Lung (tissue), 12 donors: Measurements from ENCODE around the gene TFCP2L1. TPM values are rescaled to one million over a fixed set of nuclear protein-coding genes. Genes with fewer than 3 reads are reported as not detected.
A peak's percentile ranks its signal among the peaks of the same experiment; 100 is the strongest.

Experiments used
- ATAC-seq: fragments of 200-7000 bp; cut with Tn5 transposase; one replicate; pipeline ENCODE4 v1.9.1; 2020; ENCODE audit warnings: moderate number of reproducible peaks; ENCODE audit not compliant: insufficient read depth, low FRiP score
- DNase-seq, 3 donors: peaks; one replicate each; pipeline ENCODE4 v3.0.0-alpha.2; 2013 to 2017
- H3K27ac ChIP-seq, 2 donors: one replicate each; pipeline ENCODE4 v1.5.1; 2013; ENCODE audit warnings: mild to moderate bottlenecking in 2 of 2, moderate library complexity in 2 of 2, control low read depth in 1 of 2, inconsistent platforms in 1 of 2, low read depth in 1 of 2, low read length in 1 of 2
- H3K27me3 ChIP-seq, 3 donors: one replicate each; pipeline ENCODE4 v1.5.1; 2013; ENCODE audit warnings: low read length in 2 of 3; ENCODE audit not compliant: control insufficient read depth in 3 of 3, insufficient read depth in 3 of 3
- H3K36me3 ChIP-seq, 4 donors: one replicate each; pipeline ENCODE4 v1.5.1; 2013; ENCODE audit warnings: low read length in 4 of 4, mild to moderate bottlenecking in 1 of 4, moderate library complexity in 1 of 4; ENCODE audit not compliant: control insufficient read depth in 4 of 4, insufficient read depth in 4 of 4
- H3K4me1 ChIP-seq, 5 donors: one replicate each; pipeline ENCODE4 v1.5.1; 2013; ENCODE audit warnings: low read length in 5 of 5, mild to moderate bottlenecking in 2 of 5, moderate library complexity in 1 of 5; ENCODE audit not compliant: control insufficient read depth in 5 of 5, insufficient read depth in 5 of 5
- H3K4me3 ChIP-seq: one replicate; pipeline ENCODE4 v1.5.1; 2013; ENCODE audit warnings: mild to moderate bottlenecking, control low read depth, moderate library complexity
- H3K9ac ChIP-seq, 2 donors: one replicate each; pipeline ENCODE4 v1.5.1; 2013; ENCODE audit warnings: low read length in 2 of 2, control low read depth in 1 of 2; ENCODE audit not compliant: insufficient read depth in 1 of 2
- H3K9me3 ChIP-seq, 4 donors: one replicate each; pipeline ENCODE4 v1.5.1; 2013; ENCODE audit warnings: low read length in 3 of 4, mild to moderate bottlenecking in 1 of 4, moderate library complexity in 1 of 4; ENCODE audit not compliant: control insufficient read depth in 4 of 4, insufficient read depth in 3 of 4
- WGBS, 2 donors: extraction: QIAGEN DNeasy Blood & Tissue Kit; methylation state at CpG; one replicate each; pipeline ENCODE4 v1.1.7; 2013; 5-methylcytosine and 5-hydroxymethylcytosine counted together
- polyA plus RNA-seq, 2 donors: library from polyadenylated mRNA; stranded (reverse); fragments of 200-250 nt; gene quantifications; one replicate each; pipeline ENCODE4 v1.2.1, GENCODE V29; 2013
- total RNA-seq, 2 donors: library from RNA; depleted of rRNA in 1 of 2; stranded (reverse); fragments of >200 nt in 1 of 2; gene quantifications; one replicate each; pipeline ENCODE4 v1.2.1, GENCODE V29; 2014 to 2021
- TF ChIP-seq, protein P1 (sequence below): IDR thresholded peaks from 2 replicates; pipeline ENCODE4 v1.5.1; 2012; ENCODE audit warnings: mild to moderate bottlenecking; ENCODE audit errors: control extremely low read depth, extremely low read depth
- donor health status: control.
- donor health status: control.
- donor health status: Bipolar disorder and iron deficiency.
- donor health status: healthy.
- donor health status: DM: yes; HTN: yes; CAD: no.

Gene TFCP2L1
- total and polyA plus RNA-seq, 4 donors, result 2.8 to 36.1 (median 6.7) TPM

DNA sequence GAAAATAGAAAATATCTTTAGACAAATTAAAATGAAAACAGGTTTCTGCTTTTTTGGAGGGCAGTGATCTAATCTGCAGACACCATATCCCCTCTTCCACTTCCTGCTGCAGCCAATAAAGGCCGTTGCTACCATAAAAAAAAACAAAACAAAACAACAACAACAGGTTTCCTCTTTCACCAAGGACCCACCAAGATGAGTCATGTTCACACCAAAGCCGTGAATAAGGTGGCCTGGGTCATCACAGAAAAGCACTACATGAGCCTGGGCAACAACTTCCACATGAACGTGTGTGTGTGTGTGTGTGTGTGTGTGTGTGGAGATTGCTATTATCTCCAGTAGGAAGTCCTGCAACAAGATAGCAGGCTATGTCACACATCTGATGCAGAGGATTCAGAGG, 24.8 kb upstream of the TFCP2L1 start:
- H3K9ac ChIP-seq, result no peak overlapping the region
- peaks cover 0 to 2% (median 0%) of the 10 kb centered on the region in 5 donors for H3K4me1 ChIP-seq
- H3K36me3 ChIP-seq, result no peaks in the 10 kb centered on the region
- H3K27me3 ChIP-seq, result no peaks in the 10 kb centered on the region
- no peak overlapping the region for H3K4me3 ChIP-seq
- WGBS, 2 donors, result 10 to 23% methylated on average over 3 of the region's 3 CpGs
- no peak overlapping the region for H3K27ac ChIP-seq
- TF ChIP-seq, protein P1, sequence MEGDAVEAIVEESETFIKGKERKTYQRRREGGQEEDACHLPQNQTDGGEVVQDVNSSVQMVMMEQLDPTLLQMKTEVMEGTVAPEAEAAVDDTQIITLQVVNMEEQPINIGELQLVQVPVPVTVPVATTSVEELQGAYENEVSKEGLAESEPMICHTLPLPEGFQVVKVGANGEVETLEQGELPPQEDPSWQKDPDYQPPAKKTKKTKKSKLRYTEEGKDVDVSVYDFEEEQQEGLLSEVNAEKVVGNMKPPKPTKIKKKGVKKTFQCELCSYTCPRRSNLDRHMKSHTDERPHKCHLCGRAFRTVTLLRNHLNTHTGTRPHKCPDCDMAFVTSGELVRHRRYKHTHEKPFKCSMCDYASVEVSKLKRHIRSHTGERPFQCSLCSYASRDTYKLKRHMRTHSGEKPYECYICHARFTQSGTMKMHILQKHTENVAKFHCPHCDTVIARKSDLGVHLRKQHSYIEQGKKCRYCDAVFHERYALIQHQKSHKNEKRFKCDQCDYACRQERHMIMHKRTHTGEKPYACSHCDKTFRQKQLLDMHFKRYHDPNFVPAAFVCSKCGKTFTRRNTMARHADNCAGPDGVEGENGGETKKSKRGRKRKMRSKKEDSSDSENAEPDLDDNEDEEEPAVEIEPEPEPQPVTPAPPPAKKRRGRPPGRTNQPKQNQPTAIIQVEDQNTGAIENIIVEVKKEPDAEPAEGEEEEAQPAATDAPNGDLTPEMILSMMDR, result no peak
- no peaks in the 10 kb centered on the region for H3K9me3 ChIP-seq
- DNase-seq, result no peak
- ATAC-seq, result no peak

DNA sequence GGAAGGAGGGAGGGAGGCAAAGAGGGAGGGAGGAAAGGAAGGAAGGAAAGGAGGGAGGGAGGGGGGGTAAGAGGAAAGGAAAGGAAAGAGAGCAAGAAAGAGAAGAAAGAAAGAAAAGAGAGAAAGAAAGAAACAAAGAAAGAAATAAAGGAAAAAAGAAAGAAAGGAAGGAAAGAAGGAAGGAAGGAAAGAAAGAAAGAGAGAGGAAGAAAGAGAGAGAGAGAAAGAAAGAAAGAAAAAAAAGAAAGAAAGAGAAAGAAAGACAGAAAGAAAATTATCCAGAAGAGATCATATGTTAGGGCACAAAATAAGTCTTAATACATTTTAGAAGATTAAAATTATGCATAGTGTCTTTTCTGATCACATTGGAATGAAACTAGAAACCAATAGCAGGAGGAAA, 24.3 kb upstream of the TFCP2L1 start:
- H3K9ac ChIP-seq, result no peak overlapping the region
- no peak for ATAC-seq
- H3K9me3 ChIP-seq, result no peaks in the 10 kb centered on the region

GRCh38 chr2:121307048-121307447, 22.0 kb upstream of the TFCP2L1 start:
- no peak overlapping the region for H3K9ac ChIP-seq
- 92 to 99% methylated on average over 2 of the region's 2 CpGs for WGBS, 2 donors
- H3K36me3 ChIP-seq, result no peaks in the 10 kb centered on the region
- ATAC-seq (no peak), DNase-seq (no peak)
- H3K9me3 ChIP-seq, result no peaks in the 10 kb centered on the region
- H3K27ac ChIP-seq, result no peak overlapping the region
- TF ChIP-seq, protein P1, result no peak
- H3K4me1 ChIP-seq, result peaks cover 0 to 16% (median 0%) of the 10 kb centered on the region in 5 donors
- no peaks in the 10 kb centered on the region for H3K27me3 ChIP-seq
- no peak overlapping the region for H3K4me3 ChIP-seq

More for the DNA sequence above, 24.3 kb upstream of the TFCP2L1 start:
- Histone ChIP-seq H3K4me3 (no peak overlapping the region), H3K36me3 (no peaks in the 10 kb centered on the region), H3K4me1 (peaks cover 0 to 6% (median 0%) of the 10 kb centered on the region in 5 donors), H3K27me3 (no peaks in the 10 kb centered on the region), H3K27ac (no peak overlapping the region)
- TF ChIP-seq, protein P1, result no peak
- no peak for DNase-seq

GRCh38 chr2:121304941-121305340, 19.9 kb upstream of the TFCP2L1 start:
- Histone ChIP-seq H3K27me3 (no peaks in the 10 kb centered on the region), H3K9ac (no peak overlapping the region), H3K27ac (no peak overlapping the region), H3K4me1 (peaks cover 0 to 16% (median 0%) of the 10 kb centered on the region in 5 donors), H3K9me3 (peaks cover 0 to 3% (median under 1%) of the 10 kb centered on the region in 4 donors), H3K36me3 (no peaks in the 10 kb centered on the region), H3K4me3 (no peak overlapping the region)
- 78 to 84% methylated on average over 2 of the region's 2 CpGs for WGBS, 2 donors
- TF ChIP-seq, protein P1, result no peak
- ATAC-seq, result no peak
- DNase-seq, result peak; percentile 58 to 92 (median 90)
